Liver (tissue), 9 donors: ENCODE data around the gene RTN1. TPM values are rescaled to one million over a fixed set of nuclear protein-coding genes. Genes with fewer than 3 reads are reported as not detected.

Experiments
- DNase-seq: peaks from one replicate; pipeline ENCODE4 v3.0.0-alpha.2; 2017; ENCODE audit warnings: low spot score
- H3K27ac ChIP-seq, 2 donors: one replicate each; pipeline ENCODE4 v1.7.0; 2013; ENCODE audit warnings: inconsistent platforms in 2 of 2, low read length in 2 of 2, control low read depth in 1 of 2, low read depth in 1 of 2, mild to moderate bottlenecking in 1 of 2
- H3K27me3 ChIP-seq, 4 donors: one replicate each; pipeline versions ENCODE4 v1.6.1 to v1.7.0; 2013; ENCODE audit warnings: low read length in 3 of 4, inconsistent platforms in 1 of 4, mild to moderate bottlenecking in 1 of 4, moderate library complexity in 1 of 4; ENCODE audit not compliant: control insufficient read depth in 4 of 4, insufficient read depth in 4 of 4
- H3K36me3 ChIP-seq, 4 donors: one replicate each; pipeline versions ENCODE4 v1.6.1 to v1.7.0; 2013; ENCODE audit warnings: low read length in 3 of 4, mild to moderate bottlenecking in 3 of 4, low read depth in 1 of 4, moderate library complexity in 1 of 4; ENCODE audit not compliant: control insufficient read depth in 4 of 4, insufficient read depth in 3 of 4
- H3K4me1 ChIP-seq, 4 donors: one replicate each; pipeline versions ENCODE4 v1.6.1 to v1.7.0; 2013; ENCODE audit warnings: low read length in 3 of 4, mild to moderate bottlenecking in 3 of 4, moderate library complexity in 1 of 4; ENCODE audit not compliant: control insufficient read depth in 4 of 4, insufficient read depth in 4 of 4
- H3K4me3 ChIP-seq, 3 donors: one replicate each; pipeline versions ENCODE4 v1.6.1 to v1.7.0; 2013; ENCODE audit warnings: low read length in 3 of 3, control low read depth in 1 of 3, low read depth in 1 of 3, mild to moderate bottlenecking in 1 of 3
- H3K9ac ChIP-seq, 2 donors: one replicate each; pipeline ENCODE4 v1.7.0; 2013; ENCODE audit warnings: low read length in 2 of 2, mild to moderate bottlenecking in 2 of 2, moderate library complexity in 2 of 2, control low read depth in 1 of 2, low read depth in 1 of 2
- H3K9me3 ChIP-seq, 4 donors: one replicate each; pipeline versions ENCODE4 v1.6.1 to v1.7.0; 2013; ENCODE audit warnings: low read length in 3 of 4; ENCODE audit not compliant: control insufficient read depth in 4 of 4
- ATF3 ChIP-seq: IDR thresholded peaks from 2 replicates; pipeline ENCODE4 v1.6.1; 2016; ENCODE audit warnings: antibody characterized with exemption
- EGR1 ChIP-seq, 2 donors: IDR thresholded peaks; 2 replicates each; pipeline ENCODE4 v1.6.1; 2016 to 2018; ENCODE audit warnings: antibody characterized with exemption in 2 of 2, low read depth in 2 of 2
- FOXA1 ChIP-seq: IDR thresholded peaks from 2 replicates; pipeline ENCODE4 v1.6.1; 2016; ENCODE audit warnings: antibody characterized with exemption
- FOXA2 ChIP-seq: IDR thresholded peaks from 2 replicates; pipeline ENCODE4 v1.6.1; 2016; ENCODE audit warnings: antibody characterized with exemption
- GABPA ChIP-seq, 2 donors: IDR thresholded peaks in 1 of 2; conservative IDR thresholded peaks in 1 of 2; 2 replicates each; pipeline ENCODE4 v1.6.1; 2016; ENCODE audit warnings: antibody characterized with exemption in 2 of 2, mild to moderate bottlenecking in 1 of 2, moderate library complexity in 1 of 2
- HNF4A ChIP-seq, 2 donors: conservative IDR thresholded peaks; 2 replicates each; pipeline ENCODE4 v1.6.1; 2016; ENCODE audit warnings: antibody characterized with exemption in 2 of 2, mild to moderate bottlenecking in 2 of 2
- HNF4G ChIP-seq: IDR thresholded peaks from 2 replicates; pipeline ENCODE4 v1.6.1; 2016; ENCODE audit warnings: antibody characterized with exemption
- JUND ChIP-seq, 2 donors: IDR thresholded peaks; 2 replicates each; pipeline ENCODE4 v1.6.1; 2016; ENCODE audit warnings: antibody characterized with exemption in 2 of 2
- MAX ChIP-seq: IDR thresholded peaks from 2 replicates; pipeline ENCODE4 v1.6.1; 2016; ENCODE audit warnings: antibody characterized with exemption
- NR2F2 ChIP-seq: IDR thresholded peaks from 2 replicates; pipeline ENCODE4 v1.6.1; 2016; ENCODE audit warnings: antibody characterized with exemption
- RAD21 ChIP-seq, 2 donors: IDR thresholded peaks; 2 replicates each; pipeline ENCODE4 v1.6.1; 2016; ENCODE audit warnings: antibody characterized with exemption in 2 of 2, mild to moderate bottlenecking in 2 of 2
- RXRA ChIP-seq, 2 donors: IDR thresholded peaks; 2 replicates each; pipeline ENCODE4 v1.6.1; 2017 to 2018; ENCODE audit warnings: antibody characterized with exemption in 2 of 2, mild to moderate bottlenecking in 1 of 2
- SP1 ChIP-seq: IDR thresholded peaks from 2 replicates; pipeline ENCODE4 v1.6.1; 2018; ENCODE audit warnings: antibody characterized with exemption, mild to moderate bottlenecking
- TAF1 ChIP-seq: conservative IDR thresholded peaks from 2 replicates; pipeline ENCODE4 v1.6.1; 2016; ENCODE audit warnings: antibody characterized with exemption, mild to moderate bottlenecking
- YY1 ChIP-seq: IDR thresholded peaks from 2 replicates; pipeline ENCODE4 v1.6.1; 2016; ENCODE audit warnings: antibody characterized with exemption, mild to moderate bottlenecking
- ZBTB33 ChIP-seq: IDR thresholded peaks from 2 replicates; pipeline ENCODE4 v1.6.1; 2016; ENCODE audit warnings: antibody characterized with exemption
- WGBS: extraction: QIAGEN DNeasy Blood & Tissue Kit; methylation state at CpG from one replicate; pipeline ENCODE4 v1.1.7; 2013; 5-methylcytosine and 5-hydroxymethylcytosine counted together
- polyA plus RNA-seq, 2 donors: library from polyadenylated mRNA; stranded (reverse) in 1 of 2; unstranded in 1 of 2; fragments of 200-250 nt in 1 of 2; fragments of >200 nt in 1 of 2; fragmentation: Nextera tagmentation in 1 of 2; extraction: Ambion mirVana in 1 of 2; gene quantifications; one replicate each; pipeline versions ENCODE4 v1.2.1 to v1.2.3, GENCODE V29; 2013 to 2015
- total RNA-seq, 2 donors: library from RNA; depleted of rRNA; stranded (reverse); fragments of >200 nt; gene quantifications; one replicate each; pipeline ENCODE4 v1.2.3, GENCODE V29; 2014
- TF ChIP-seq, protein P1 (sequence below): IDR thresholded peaks from 2 replicates; pipeline ENCODE4 v1.6.1; 2016; ENCODE audit warnings: antibody characterized with exemption, mild to moderate bottlenecking
- TF ChIP-seq, protein P2 (sequence below): fragments of 150-350 bp; IDR thresholded peaks from 2 replicates; pipeline ENCODE4 v1.5.1; 2017; ENCODE audit warnings: improper control_type of control experiment, low read depth, low read length; ENCODE audit not compliant: missing input control
- donor health status: healthy.
- donor health status: healthy.
- donor health status: healthy.
- donor health status: healthy.
- donor health status: healthy.

Gene RTN1
- total and polyA plus RNA-seq, 4 donors: 0.08 to 1.8 (median 0.37) TPM

DNA sequence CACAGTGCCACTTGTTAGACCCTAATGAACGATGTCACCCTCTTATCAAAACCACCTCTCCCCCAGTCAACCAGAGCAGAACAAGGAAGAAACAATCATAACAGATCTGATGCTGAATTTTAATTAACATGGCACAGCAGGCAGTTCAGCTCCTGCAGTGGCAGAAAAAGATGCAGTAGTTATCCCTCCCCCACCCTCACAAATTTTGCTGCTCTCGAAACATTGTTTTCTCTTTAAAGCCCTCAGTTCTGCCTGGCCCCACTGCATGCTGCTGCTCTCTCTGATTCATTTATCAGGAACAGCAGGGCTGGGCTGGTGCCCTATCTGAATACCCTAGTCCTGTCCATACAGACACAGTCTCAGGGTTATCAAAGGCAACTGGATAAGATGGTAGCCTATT lies 306.2 kb downstream of the RTN1 start:
- no peak overlapping the region for H3K4me3 ChIP-seq
- WGBS: 35% methylated on average over 2 of the region's 2 CpGs
- TF ChIP-seq RAD21 (IDR thresholded peaks at IDR 0.05): no peak
- TF ChIP-seq MAX: no peak
- TF ChIP-seq, protein P1, sequence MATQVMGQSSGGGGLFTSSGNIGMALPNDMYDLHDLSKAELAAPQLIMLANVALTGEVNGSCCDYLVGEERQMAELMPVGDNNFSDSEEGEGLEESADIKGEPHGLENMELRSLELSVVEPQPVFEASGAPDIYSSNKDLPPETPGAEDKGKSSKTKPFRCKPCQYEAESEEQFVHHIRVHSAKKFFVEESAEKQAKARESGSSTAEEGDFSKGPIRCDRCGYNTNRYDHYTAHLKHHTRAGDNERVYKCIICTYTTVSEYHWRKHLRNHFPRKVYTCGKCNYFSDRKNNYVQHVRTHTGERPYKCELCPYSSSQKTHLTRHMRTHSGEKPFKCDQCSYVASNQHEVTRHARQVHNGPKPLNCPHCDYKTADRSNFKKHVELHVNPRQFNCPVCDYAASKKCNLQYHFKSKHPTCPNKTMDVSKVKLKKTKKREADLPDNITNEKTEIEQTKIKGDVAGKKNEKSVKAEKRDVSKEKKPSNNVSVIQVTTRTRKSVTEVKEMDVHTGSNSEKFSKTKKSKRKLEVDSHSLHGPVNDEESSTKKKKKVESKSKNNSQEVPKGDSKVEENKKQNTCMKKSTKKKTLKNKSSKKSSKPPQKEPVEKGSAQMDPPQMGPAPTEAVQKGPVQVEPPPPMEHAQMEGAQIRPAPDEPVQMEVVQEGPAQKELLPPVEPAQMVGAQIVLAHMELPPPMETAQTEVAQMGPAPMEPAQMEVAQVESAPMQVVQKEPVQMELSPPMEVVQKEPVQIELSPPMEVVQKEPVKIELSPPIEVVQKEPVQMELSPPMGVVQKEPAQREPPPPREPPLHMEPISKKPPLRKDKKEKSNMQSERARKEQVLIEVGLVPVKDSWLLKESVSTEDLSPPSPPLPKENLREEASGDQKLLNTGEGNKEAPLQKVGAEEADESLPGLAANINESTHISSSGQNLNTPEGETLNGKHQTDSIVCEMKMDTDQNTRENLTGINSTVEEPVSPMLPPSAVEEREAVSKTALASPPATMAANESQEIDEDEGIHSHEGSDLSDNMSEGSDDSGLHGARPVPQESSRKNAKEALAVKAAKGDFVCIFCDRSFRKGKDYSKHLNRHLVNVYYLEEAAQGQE: no peak
- no peak for TF ChIP-seq SP1
- TF ChIP-seq YY1: no peak
- TF ChIP-seq, protein P2, sequence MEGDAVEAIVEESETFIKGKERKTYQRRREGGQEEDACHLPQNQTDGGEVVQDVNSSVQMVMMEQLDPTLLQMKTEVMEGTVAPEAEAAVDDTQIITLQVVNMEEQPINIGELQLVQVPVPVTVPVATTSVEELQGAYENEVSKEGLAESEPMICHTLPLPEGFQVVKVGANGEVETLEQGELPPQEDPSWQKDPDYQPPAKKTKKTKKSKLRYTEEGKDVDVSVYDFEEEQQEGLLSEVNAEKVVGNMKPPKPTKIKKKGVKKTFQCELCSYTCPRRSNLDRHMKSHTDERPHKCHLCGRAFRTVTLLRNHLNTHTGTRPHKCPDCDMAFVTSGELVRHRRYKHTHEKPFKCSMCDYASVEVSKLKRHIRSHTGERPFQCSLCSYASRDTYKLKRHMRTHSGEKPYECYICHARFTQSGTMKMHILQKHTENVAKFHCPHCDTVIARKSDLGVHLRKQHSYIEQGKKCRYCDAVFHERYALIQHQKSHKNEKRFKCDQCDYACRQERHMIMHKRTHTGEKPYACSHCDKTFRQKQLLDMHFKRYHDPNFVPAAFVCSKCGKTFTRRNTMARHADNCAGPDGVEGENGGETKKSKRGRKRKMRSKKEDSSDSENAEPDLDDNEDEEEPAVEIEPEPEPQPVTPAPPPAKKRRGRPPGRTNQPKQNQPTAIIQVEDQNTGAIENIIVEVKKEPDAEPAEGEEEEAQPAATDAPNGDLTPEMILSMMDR: no peak
- no peak for TF ChIP-seq HNF4G
- no peak for TF ChIP-seq FOXA1
- TF ChIP-seq EGR1 (IDR thresholded peaks at IDR 0.05; ENCODE audit: low read depth in 2 of 2): no peak
- TF ChIP-seq RXRA (IDR thresholded peaks at IDR 0.05): no peak
- TF ChIP-seq FOXA2: no peak
- TF ChIP-seq HNF4A (conservative IDR thresholded peaks at IDR 0.05): no peak
- TF ChIP-seq ATF3: no peak
- no peak for TF ChIP-seq ZBTB33
- no peak for TF ChIP-seq TAF1
- TF ChIP-seq GABPA (IDR thresholded peaks at IDR 0.05 in 1 of 2, conservative IDR thresholded peaks at IDR 0.05 in 1 of 2): no peak
- TF ChIP-seq JUND (IDR thresholded peaks at IDR 0.05): no peak
- TF ChIP-seq NR2F2: no peak
- H3K9ac ChIP-seq: no peak overlapping the region
- no peaks in the 10 kb centered on the region for H3K9me3 ChIP-seq
- H3K4me1 ChIP-seq: no peaks in the 10 kb centered on the region
- no peak overlapping the region for H3K27ac ChIP-seq
- peaks cover 0 to 5% (median 4%) of the 10 kb centered on the region in 4 donors for H3K27me3 ChIP-seq
- H3K36me3 ChIP-seq: no peaks in the 10 kb centered on the region
- DNase-seq: no peak
